PFSK-1 (cell line): ENCODE data around the gene PHACTR2.

ENCODE experiments used
- FOXP2 ChIP-seq: optimal IDR thresholded peaks from 2 replicates; pipeline ENCODE3; 2011; ENCODE audit warnings: borderline replicate concordance, control low read depth, inconsistent platforms; ENCODE audit not compliant: insufficient read depth; ENCODE audit errors: extremely low read length, extremely low read depth
- POLR2AphosphoS5 ChIP-seq: IDR thresholded peaks from 2 replicates; pipeline ENCODE4 v1.6.1; 2012; ENCODE audit warnings: low read depth, mild to moderate bottlenecking, control low read depth, low read length, moderate library complexity
- SIN3A ChIP-seq: IDR thresholded peaks from 2 replicates; pipeline ENCODE4 v1.6.1; 2012; ENCODE audit warnings: mild to moderate bottlenecking, low read length, moderate library complexity, borderline replicate concordance; ENCODE audit not compliant: insufficient read depth
- TAF1 ChIP-seq: IDR thresholded peaks from 2 replicates; pipeline ENCODE4 v1.6.1; 2012; ENCODE audit warnings: low read length, control low read depth, borderline replicate concordance; ENCODE audit not compliant: insufficient read depth
- TF ChIP-seq, protein P1 (sequence below), 2 experiments: IDR thresholded peaks; 2 replicates each; pipeline versions ENCODE4 v1.6.1 to v1.8.0; 2011 to 2012; ENCODE audit warnings: low read depth in 2 of 2, low read length in 2 of 2, control low read depth in 1 of 2, inconsistent platforms in 1 of 2, mild to moderate bottlenecking in 1 of 2, moderate library complexity in 1 of 2; ENCODE audit not compliant: insufficient read depth in 1 of 2

Gene PHACTR2

GRCh38 chr6:143772116-143773086, 94.6 kb downstream of the PHACTR2 start:
- TF ChIP-seq, protein P1, sequence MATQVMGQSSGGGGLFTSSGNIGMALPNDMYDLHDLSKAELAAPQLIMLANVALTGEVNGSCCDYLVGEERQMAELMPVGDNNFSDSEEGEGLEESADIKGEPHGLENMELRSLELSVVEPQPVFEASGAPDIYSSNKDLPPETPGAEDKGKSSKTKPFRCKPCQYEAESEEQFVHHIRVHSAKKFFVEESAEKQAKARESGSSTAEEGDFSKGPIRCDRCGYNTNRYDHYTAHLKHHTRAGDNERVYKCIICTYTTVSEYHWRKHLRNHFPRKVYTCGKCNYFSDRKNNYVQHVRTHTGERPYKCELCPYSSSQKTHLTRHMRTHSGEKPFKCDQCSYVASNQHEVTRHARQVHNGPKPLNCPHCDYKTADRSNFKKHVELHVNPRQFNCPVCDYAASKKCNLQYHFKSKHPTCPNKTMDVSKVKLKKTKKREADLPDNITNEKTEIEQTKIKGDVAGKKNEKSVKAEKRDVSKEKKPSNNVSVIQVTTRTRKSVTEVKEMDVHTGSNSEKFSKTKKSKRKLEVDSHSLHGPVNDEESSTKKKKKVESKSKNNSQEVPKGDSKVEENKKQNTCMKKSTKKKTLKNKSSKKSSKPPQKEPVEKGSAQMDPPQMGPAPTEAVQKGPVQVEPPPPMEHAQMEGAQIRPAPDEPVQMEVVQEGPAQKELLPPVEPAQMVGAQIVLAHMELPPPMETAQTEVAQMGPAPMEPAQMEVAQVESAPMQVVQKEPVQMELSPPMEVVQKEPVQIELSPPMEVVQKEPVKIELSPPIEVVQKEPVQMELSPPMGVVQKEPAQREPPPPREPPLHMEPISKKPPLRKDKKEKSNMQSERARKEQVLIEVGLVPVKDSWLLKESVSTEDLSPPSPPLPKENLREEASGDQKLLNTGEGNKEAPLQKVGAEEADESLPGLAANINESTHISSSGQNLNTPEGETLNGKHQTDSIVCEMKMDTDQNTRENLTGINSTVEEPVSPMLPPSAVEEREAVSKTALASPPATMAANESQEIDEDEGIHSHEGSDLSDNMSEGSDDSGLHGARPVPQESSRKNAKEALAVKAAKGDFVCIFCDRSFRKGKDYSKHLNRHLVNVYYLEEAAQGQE (IDR thresholded peaks at IDR 0.05; ENCODE audit: insufficient read depth in 1 of 2, low read depth in 2 of 2, low read length in 2 of 2) = no peak
- TF ChIP-seq TAF1 (no peak), SIN3A (no peak), POLR2AphosphoS5 (no peak), FOXP2 (no peak)

GRCh38 chr6:143773506-143774150, 95.9 kb downstream of the PHACTR2 start:
- TF ChIP-seq FOXP2 = no peak
- TF ChIP-seq POLR2AphosphoS5 = no peak
- TF ChIP-seq TAF1 = no peak
- TF ChIP-seq, protein P1 (IDR thresholded peaks at IDR 0.05; ENCODE audit: insufficient read depth in 1 of 2, low read depth in 2 of 2, low read length in 2 of 2) = no peak
- no peak for TF ChIP-seq SIN3A

GRCh38 chr6:143774347-143774746, 96.6 kb downstream of the PHACTR2 start:
- TF ChIP-seq POLR2AphosphoS5 (no peak), SIN3A (no peak), FOXP2 (no peak), TAF1 (no peak)
- TF ChIP-seq, protein P1 (IDR thresholded peaks at IDR 0.05; ENCODE audit: insufficient read depth in 1 of 2, low read depth in 2 of 2, low read length in 2 of 2) = no peak

- TF ChIP-seq SIN3A (no peak), FOXP2 (no peak), TAF1 (no peak), POLR2AphosphoS5 (no peak)
- TF ChIP-seq, protein P1 (IDR thresholded peaks at IDR 0.05; ENCODE audit: insufficient read depth in 1 of 2, low read depth in 2 of 2, low read length in 2 of 2) = no peak
These were observed 97.6 kb downstream of the PHACTR2 start for GRCh38 chr6:143775336-143775735.
